ENCODE results near the gene CFAP77. TPM values are rescaled to one million over a fixed set of nuclear protein-coding genes. Genes with fewer than 3 reads are reported as not detected.

CFAP77 gene
- total and polyA plus RNA-seq, 2 of the 8 experiments (the other 6 are each of a cell fraction or from before 2014, with no cell fraction given), result 0.63 to 0.97 TPM

GRCh38 chr9:132488626-132489025 is 78.6 kb downstream of the CFAP77 start:
- no peak overlapping the region for H2BK15ac ChIP-seq (ENCODE audit: low read length)
- no peaks in the 10 kb centered on the region for H3K79me2 ChIP-seq (ENCODE audit: control insufficient read depth in 1 of 2, insufficient read depth in 2 of 2, low read length in 2 of 2)
- H3K14ac ChIP-seq (ENCODE audit: insufficient read length), result no peak overlapping the region
- no peak overlapping the region for H2BK20ac ChIP-seq (ENCODE audit: low read length)
- H3K18ac ChIP-seq (ENCODE audit: extremely low read depth, low read length), result no peak overlapping the region
- peaks cover 7 to 9% of the 10 kb centered on the region in 2 experiments; a peak in 3 of 4 replicates for H3K9me3 ChIP-seq (ENCODE audit: insufficient read depth in 2 of 2, low read depth in 1 of 2, low read length in 1 of 2)
- H3K27me3 ChIP-seq (replicated peaks in 1 of 4; ENCODE audit: control insufficient read depth in 3 of 4, extremely low read depth in 1 of 4, insufficient read depth in 3 of 4, low read length in 3 of 4), result no peaks in the 10 kb centered on the region
- ChIA-PET POLR2A (ENCODE audit: partially characterized antibody) (interaction anchor here (1.3 kb wide), 1 partner anchor 11 kb away, joined by 3 read pairs; no protein-coding TSS in a partner anchor), CTCF (ENCODE audit: partially characterized antibody) (interaction anchor here (0.8 to 2.4 kb wide), 12 partner anchors 9 to 156 kb away, joined by 3 to 15 read pairs (median 4); no protein-coding TSS in a partner anchor)
- no peak overlapping the region for H4K8ac ChIP-seq (ENCODE audit: extremely low read depth, insufficient read depth, low read length)
- TF ChIP-seq USF2 (IDR thresholded peaks at IDR 0.05; ENCODE audit: low read length) (no peak), KDM4A (IDR thresholded peaks at IDR 0.05; ENCODE audit: low read depth, low read length, severe bottlenecking) (no peak), TAF7 (optimal IDR thresholded peaks at IDR 0.05; ENCODE audit: borderline replicate concordance, low read depth, low read length) (no peak), KDM1A (IDR thresholded peaks at IDR 0.05; ENCODE audit: borderline replicate concordance, low read length) (no peak), NANOG (IDR thresholded peaks at IDR 0.05; ENCODE audit: insufficient read depth, low read depth, low read length, poor library complexity, severe bottlenecking) (no peak), BRCA1 (IDR thresholded peaks at IDR 0.05; ENCODE audit: low read depth, low read length) (no peak)
- TF ChIP-seq, protein P1, sequence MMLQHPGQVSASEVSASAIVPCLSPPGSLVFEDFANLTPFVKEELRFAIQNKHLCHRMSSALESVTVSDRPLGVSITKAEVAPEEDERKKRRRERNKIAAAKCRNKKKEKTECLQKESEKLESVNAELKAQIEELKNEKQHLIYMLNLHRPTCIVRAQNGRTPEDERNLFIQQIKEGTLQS (IDR thresholded peaks at IDR 0.05; ENCODE audit: insufficient read depth, low read depth, low read length), result no peak
- no peak overlapping the region for H3K23ac ChIP-seq (ENCODE audit: insufficient read length)
- 89% methylated on average over 9 of the region's 9 CpGs; no CpG with 5 or more reads in 1 of the 2 experiments for WGBS, 2 experiments (ENCODE audit: extremely low coverage in 1 of 2, insufficient coverage in 1 of 2, insufficient read length in 1 of 2, insufficient replicate concordance in 2 of 2, low coverage in 1 of 2, low lambda C conversion rate in 2 of 2, missing lambda C conversion rate in 1 of 2)
- H3K79me1 ChIP-seq (ENCODE audit: low read depth, low read length), result no peaks in the 10 kb centered on the region
- no peak overlapping the region for H3K27ac ChIP-seq (ENCODE audit: low read depth, low read length)
- no peak overlapping the region for H3K9ac ChIP-seq (replicated peaks in 1 of 4; ENCODE audit: extremely low read depth in 1 of 4, low read depth in 3 of 4, low read length in 3 of 4)
- no peak overlapping the region for H4K5ac ChIP-seq (ENCODE audit: insufficient read length, low read depth, low read length)
- H2BK5ac ChIP-seq (ENCODE audit: low read depth, low read length), result no peak overlapping the region
- no peak overlapping the region for H3K4ac ChIP-seq (replicated peaks; ENCODE audit: insufficient read length, low read depth, low read length)
- H3K4me1 ChIP-seq (replicated peaks in 1 of 4; ENCODE audit: control insufficient read depth in 3 of 4, insufficient read depth in 4 of 4, low read length in 3 of 4), result peaks cover 0 to 1% (median under 1%) of the 10 kb centered on the region in 4 experiments; a peak in 3 of 7 replicates
- H3K4me2 ChIP-seq (ENCODE audit: insufficient read depth in 1 of 2, low read depth in 2 of 2, low read length in 2 of 2), result no peak overlapping the region
- DNase-seq (ENCODE audit: low read depth in 1 of 2, low spot score in 2 of 2) (no peak), FAIRE-seq (no peak)
- H2BK120ac ChIP-seq (replicated peaks; ENCODE audit: low read depth, low read length), result no peak overlapping the region
- H3K4me3 ChIP-seq (ENCODE audit: extremely low read depth in 1 of 4, insufficient read depth in 2 of 4, low read depth in 3 of 4, low read length in 4 of 4), result no peak overlapping the region
- H3K36me3 ChIP-seq (ENCODE audit: control insufficient read depth in 2 of 4, insufficient read depth in 4 of 4, low read length in 3 of 4), result no peaks in the 10 kb centered on the region
- no peak overlapping the region for H2AFZ ChIP-seq (ENCODE audit: low read length)
- no peak overlapping the region for H4K91ac ChIP-seq (replicated peaks; ENCODE audit: insufficient read length, low read length)
- H3K56ac ChIP-seq (replicated peaks; ENCODE audit: insufficient read length, low read depth, low read length), result no peak overlapping the region
- H2BK12ac ChIP-seq (ENCODE audit: low read depth, low read length), result no peak overlapping the region
- H3K23me2 ChIP-seq (ENCODE audit: low read depth, low read length), result no peaks in the 10 kb centered on the region
- H2AK5ac ChIP-seq (ENCODE audit: low read depth, low read length), result no peak overlapping the region
- H4K20me1 ChIP-seq (replicated peaks in 1 of 2; ENCODE audit: control insufficient read depth in 1 of 2, insufficient read depth in 2 of 2, low read length in 2 of 2), result no peaks in the 10 kb centered on the region

All from H1 (cell line).